SK-N-SH (cell line): Measurements from ENCODE around the gene COL23A1. TPM values are rescaled to one million over a fixed set of nuclear protein-coding genes. Genes with fewer than 3 reads are reported as not detected.

Experiments used
- CTCF ChIA-PET: fragments of 300-600, 350-600 bp; formaldehyde crosslinking; extraction: SDS; loops from one replicate; lab custom pipeline; 2021; lab: Yijun Ruan, JAX
- POLR2A ChIA-PET: fragments of 350-600 bp; sonication (Branson Sonifier 250); formaldehyde crosslinking; extraction: SDS; loops from one replicate; lab custom pipeline; 2020; ENCODE audit warnings: antibody characterized with exemption, inconsistent platforms; lab: Yijun Ruan, JAX
- DNase-seq: peaks from one replicate; pipeline ENCODE4 v3.0.0; 2012
- H2AFZ ChIP-seq: fragments of 200-600 bp; sonication (generic); 2 replicates; pipeline ENCODE4 v1.8.1; 2016; ENCODE audit warnings: antibody characterized with exemption, mild to moderate bottlenecking, low read depth
- H3F3A ChIP-seq: fragments of 200-600 bp; sonication (generic); replicated peaks from 2 replicates; pipeline ENCODE3; 2016; ENCODE audit warnings: antibody characterized with exemption, mild to moderate bottlenecking; ENCODE audit not compliant: insufficient read depth
- H3K27ac ChIP-seq, 2 experiments: fragments of 200-500 bp in 1 of 2; fragments of 200-600 bp in 1 of 2; sonication (Bioruptor generic) in 1 of 2; sonication (generic), shearing (Covaris generic) in 1 of 2; 2 replicates each; pipeline versions ENCODE4 v1.5.1 to v1.6.1; 2014 to 2016; ENCODE audit warnings: low read depth in 2 of 2, inconsistent platforms in 1 of 2, low read length in 1 of 2, mild to moderate bottlenecking in 1 of 2, mixed read lengths in 1 of 2
- H3K27me3 ChIP-seq: fragments of 200-600 bp; sonication (generic), shearing (Covaris generic); 2 replicates; pipeline ENCODE4 v1.6.1; 2016; ENCODE audit warnings: mixed run types; ENCODE audit not compliant: insufficient read depth
- H3K36me3 ChIP-seq, 2 experiments: fragments of 200-500 bp in 1 of 2; fragments of 200-600 bp in 1 of 2; sonication (Bioruptor generic) in 1 of 2; sonication (generic) in 1 of 2; replicated peaks in 1 of 2; 2 replicates each; pipeline versions ENCODE3 to v1.5.1; 2014 to 2016; ENCODE audit warnings: low read length in 1 of 2, mild to moderate bottlenecking in 1 of 2; ENCODE audit not compliant: insufficient read depth in 2 of 2, control insufficient read depth in 1 of 2
- H3K4me1 ChIP-seq, 2 experiments: fragments of 200-500 bp in 1 of 2; fragments of 200-600 bp in 1 of 2; sonication (Bioruptor generic) in 1 of 2; sonication (generic), shearing (Covaris generic) in 1 of 2; 2 replicates each; pipeline versions ENCODE4 v1.5.1 to v1.6.1; 2014 to 2016; ENCODE audit warnings: low read depth in 1 of 2, low read length in 1 of 2, mixed run types in 1 of 2; ENCODE audit not compliant: insufficient read depth in 2 of 2, control insufficient read depth in 1 of 2
- H3K4me2 ChIP-seq: fragments of 200-600 bp; sonication (generic), shearing (Covaris generic); 2 replicates; pipeline ENCODE4 v1.6.1; 2017; ENCODE audit warnings: mixed run types
- H3K4me3 ChIP-seq, 2 experiments: fragments of 200-500 bp in 1 of 2; fragments of 200-600 bp in 1 of 2; sonication (Bioruptor generic) in 1 of 2; sonication (generic), shearing (Covaris generic) in 1 of 2; 2 replicates each; pipeline versions ENCODE4 v1.5.1 to v1.8.1; 2014 to 2016; ENCODE audit warnings: low read depth in 2 of 2, inconsistent platforms in 1 of 2, low read length in 1 of 2, mild to moderate bottlenecking in 1 of 2, mixed read lengths in 1 of 2, moderate library complexity in 1 of 2
- H3K79me2 ChIP-seq: fragments of 200-600 bp; sonication (generic); 2 replicates; pipeline ENCODE4 v1.8.1; 2017; ENCODE audit warnings: mild to moderate bottlenecking; ENCODE audit not compliant: insufficient read depth
- H3K9ac ChIP-seq: fragments of 200-600 bp; sonication (generic); 2 replicates; pipeline ENCODE4 v1.6.1; 2017; ENCODE audit warnings: mixed run types
- H3K9me2 ChIP-seq: fragments of 200-600 bp; sonication (generic); 2 replicates; pipeline ENCODE4 v1.6.1; 2017; ENCODE audit warnings: mixed run types
- H3K9me3 ChIP-seq: fragments of 200-600 bp; sonication (generic); 2 replicates; pipeline ENCODE4 v1.6.1; 2017; ENCODE audit warnings: mixed run types, mild to moderate bottlenecking, moderate library complexity
- H4K20me1 ChIP-seq: fragments of 200-600 bp; sonication (generic); 2 replicates; pipeline ENCODE4 v1.6.1; 2017; ENCODE audit warnings: mild to moderate bottlenecking, mixed run types; ENCODE audit not compliant: insufficient read depth
- ELF1 ChIP-seq: IDR thresholded peaks from 2 replicates; pipeline ENCODE4 v1.4.0; 2012
- EZH2phosphoT487 ChIP-seq: fragments of 200-600 bp; sonication (generic); IDR thresholded peaks from 2 replicates; pipeline ENCODE4 v1.6.1; 2017; ENCODE audit warnings: low read depth, mixed run types, mild to moderate bottlenecking, antibody characterized with exemption, moderate library complexity, borderline replicate concordance
- FOSL2 ChIP-seq: IDR thresholded peaks from 2 replicates; pipeline ENCODE4 v1.4.0; 2012; ENCODE audit warnings: low read depth, mild to moderate bottlenecking, moderate library complexity, borderline replicate concordance
- FOXJ3 ChIP-seq: sonication (generic); formaldehyde crosslinking; IDR thresholded peaks from 2 replicates; pipeline ENCODE4 v1.5.1; 2020; ENCODE audit warnings: mild to moderate bottlenecking, missing genetic modification reagents
- GABPA ChIP-seq: IDR thresholded peaks from 2 replicates; pipeline ENCODE4 v1.4.0; 2012; ENCODE audit warnings: low read depth, mild to moderate bottlenecking
- JUND ChIP-seq: IDR thresholded peaks from 2 replicates; pipeline ENCODE4 v1.4.0; 2012
- MXI1 ChIP-seq: IDR thresholded peaks from 2 replicates; pipeline ENCODE4 v1.6.1; 2012; ENCODE audit warnings: mild to moderate bottlenecking, low read depth, low read length, improper control_type of control experiment
- NRF1 ChIP-seq: IDR thresholded peaks from 2 replicates; pipeline ENCODE4 v1.6.1; 2012; ENCODE audit warnings: low read depth, mild to moderate bottlenecking, low read length
- POLR2AphosphoS5 ChIP-seq: IDR thresholded peaks from 2 replicates; pipeline ENCODE4 v1.6.1; 2012; ENCODE audit warnings: low read depth, low read length
- RAD21 ChIP-seq: IDR thresholded peaks from 2 replicates; pipeline ENCODE4 v1.6.1; 2012; ENCODE audit warnings: mild to moderate bottlenecking, low read length
- RCOR1 ChIP-seq: fragments of 150-350 bp; IDR thresholded peaks from 2 replicates; pipeline ENCODE4 v1.6.1; 2017; ENCODE audit warnings: antibody characterized with exemption, low read length
- SMC3 ChIP-seq: IDR thresholded peaks from 2 replicates; pipeline ENCODE4 v1.6.1; 2012; ENCODE audit warnings: low read depth, low read length, improper control_type of control experiment
- TEAD4 ChIP-seq: IDR thresholded peaks from 2 replicates; pipeline ENCODE4 v1.4.0; 2012; ENCODE audit warnings: mild to moderate bottlenecking, borderline replicate concordance; ENCODE audit not compliant: insufficient read depth
- YY1 ChIP-seq: IDR thresholded peaks from 2 replicates; pipeline ENCODE4 v1.4.0; 2012; ENCODE audit warnings: low read depth, mild to moderate bottlenecking
- WGBS: methylation state at CpG from one replicate; pipeline ENCODE4 v1.1.6; 2017; ENCODE audit warnings: low lambda C conversion rate; 5-methylcytosine and 5-hydroxymethylcytosine counted together
- polyA plus RNA-seq, 3 experiments: library from polyadenylated mRNA; depleted of rRNA; stranded (reverse); fragments of >200 nt; gene quantifications; 2 replicates each; pipeline ENCODE4 v1.2.3, GENCODE V29; 2012
- TF ChIP-seq, protein P1 (sequence below): IDR thresholded peaks from 2 replicates; pipeline ENCODE4 v1.4.0; 2012; ENCODE audit warnings: low read depth, borderline replicate concordance
- TF ChIP-seq, protein P2 (sequence below): IDR thresholded peaks from 2 replicates; pipeline ENCODE4; 2012
- TF ChIP-seq, protein P3 (sequence below): fragments of 150-350 bp; IDR thresholded peaks from 2 replicates; pipeline ENCODE4 v1.6.1; 2016; ENCODE audit warnings: mild to moderate bottlenecking, low read depth, low read length
- TF ChIP-seq, protein P4 (sequence below): fragments of 200-600 bp; sonication (generic); IDR thresholded peaks from 2 replicates; pipeline ENCODE4 v1.6.1; 2017; ENCODE audit warnings: antibody characterized with exemption, mild to moderate bottlenecking, moderate library complexity
- TF ChIP-seq, protein P5 (sequence below): fragments of 150-350 bp; IDR thresholded peaks from 2 replicates; pipeline ENCODE4 v1.6.1; 2017; ENCODE audit warnings: antibody characterized with exemption, low read length, low read depth, borderline replicate concordance

COL23A1 gene
- polyA plus RNA-seq, 1 of the 3 experiments (the other 2 are of a cell fraction) = 0.10 TPM

DNA sequence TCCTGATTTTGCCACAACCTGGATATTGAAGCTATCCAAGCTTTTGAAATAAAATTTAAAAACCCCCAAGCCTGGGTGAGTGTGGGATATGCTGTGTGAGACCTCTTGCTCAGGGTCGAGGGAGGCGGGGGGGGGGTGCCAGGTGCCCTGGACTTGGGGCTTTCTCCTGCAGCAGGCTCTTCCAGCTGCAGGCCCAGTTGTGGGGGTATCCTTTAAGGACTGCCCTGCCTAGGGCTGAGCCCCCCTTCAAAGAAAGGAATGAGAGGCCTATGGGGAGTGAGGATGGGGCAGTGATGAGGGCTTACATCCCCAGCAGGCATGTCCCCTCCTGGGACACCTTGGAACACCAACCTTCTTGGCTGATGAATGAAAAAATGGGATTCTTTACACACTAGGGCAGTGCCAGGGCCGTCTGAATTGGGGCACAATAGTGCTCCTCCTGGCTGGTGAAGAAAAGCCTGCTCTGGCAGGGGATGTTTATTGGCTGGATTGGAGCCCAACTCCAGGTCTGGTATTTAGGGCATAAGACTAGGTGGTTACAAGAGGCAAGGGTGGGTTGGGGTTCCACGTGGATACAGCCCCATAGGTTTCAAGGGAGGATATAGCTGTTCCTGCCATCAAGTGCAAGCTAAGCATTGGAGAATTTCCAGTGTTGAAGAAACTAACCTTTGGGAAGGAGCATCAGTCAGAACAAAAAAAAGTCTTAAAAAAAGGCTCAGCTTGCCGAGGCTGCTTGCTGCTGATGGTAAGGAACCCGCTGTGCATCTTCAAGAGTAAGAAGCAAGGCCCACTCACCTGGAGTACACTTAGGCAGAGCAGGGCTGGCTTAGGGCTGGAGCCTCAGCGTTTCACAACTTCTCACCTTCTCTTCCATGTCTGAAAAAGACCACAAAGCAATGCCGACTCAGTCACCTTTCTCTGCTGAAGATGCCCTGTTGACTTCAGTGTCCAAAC is 378.8 kb downstream of the COL23A1 start:
- CTCF ChIA-PET = interaction anchor here (0.6 to 1.3 kb wide), 3 partner anchors 10 to 326 kb away, joined by 3 read pairs; no protein-coding TSS in a partner anchor
- no peak overlapping the region for H3K4me2 ChIP-seq
- POLR2A ChIA-PET = interaction anchor here (1.3 to 2.1 kb wide), 2 partner anchors 7 to 57 kb away, joined by 3 to 9 read pairs; partner anchors contain the start of genes HNRNPAB and NHP2
- H3K9ac ChIP-seq = no peak overlapping the region
- no peaks in the 10 kb centered on the region for H3K27me3 ChIP-seq
- H2AFZ ChIP-seq = no peak overlapping the region
- peaks cover 63% of the 10 kb centered on the region for H3K79me2 ChIP-seq
- H3K36me3 ChIP-seq = peaks cover 49 to 96% of the 10 kb centered on the region in 2 experiments
- 76% methylated on average over 8 of the region's 8 CpGs for WGBS
- peaks cover 74% of the 10 kb centered on the region for H4K20me1 ChIP-seq
- H3K4me1 ChIP-seq = peaks cover 10 to 27% of the 10 kb centered on the region in 2 experiments
- peaks cover 7% of the 10 kb centered on the region for H3F3A ChIP-seq
- no peak for DNase-seq
- H3K9me2 ChIP-seq = no peaks in the 10 kb centered on the region
- no peak overlapping the region for H3K27ac ChIP-seq
- TF ChIP-seq, protein P1, sequence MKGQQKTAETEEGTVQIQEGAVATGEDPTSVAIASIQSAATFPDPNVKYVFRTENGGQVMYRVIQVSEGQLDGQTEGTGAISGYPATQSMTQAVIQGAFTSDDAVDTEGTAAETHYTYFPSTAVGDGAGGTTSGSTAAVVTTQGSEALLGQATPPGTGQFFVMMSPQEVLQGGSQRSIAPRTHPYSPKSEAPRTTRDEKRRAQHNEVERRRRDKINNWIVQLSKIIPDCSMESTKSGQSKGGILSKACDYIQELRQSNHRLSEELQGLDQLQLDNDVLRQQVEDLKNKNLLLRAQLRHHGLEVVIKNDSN = no peak
- TF ChIP-seq SMC3 = no peak
- no peak for TF ChIP-seq EZH2phosphoT487
- TF ChIP-seq, protein P2, sequence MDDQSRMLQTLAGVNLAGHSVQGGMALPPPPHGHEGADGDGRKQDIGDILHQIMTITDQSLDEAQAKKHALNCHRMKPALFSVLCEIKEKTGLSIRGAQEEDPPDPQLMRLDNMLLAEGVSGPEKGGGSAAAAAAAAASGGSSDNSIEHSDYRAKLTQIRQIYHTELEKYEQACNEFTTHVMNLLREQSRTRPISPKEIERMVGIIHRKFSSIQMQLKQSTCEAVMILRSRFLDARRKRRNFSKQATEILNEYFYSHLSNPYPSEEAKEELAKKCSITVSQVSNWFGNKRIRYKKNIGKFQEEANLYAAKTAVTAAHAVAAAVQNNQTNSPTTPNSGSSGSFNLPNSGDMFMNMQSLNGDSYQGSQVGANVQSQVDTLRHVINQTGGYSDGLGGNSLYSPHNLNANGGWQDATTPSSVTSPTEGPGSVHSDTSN = 0 out of 2 replicates have a peak, but pooled peaks have one; percentile 4
- no peak overlapping the region for H3K4me3 ChIP-seq
- no peaks in the 10 kb centered on the region for H3K9me3 ChIP-seq

DNA sequence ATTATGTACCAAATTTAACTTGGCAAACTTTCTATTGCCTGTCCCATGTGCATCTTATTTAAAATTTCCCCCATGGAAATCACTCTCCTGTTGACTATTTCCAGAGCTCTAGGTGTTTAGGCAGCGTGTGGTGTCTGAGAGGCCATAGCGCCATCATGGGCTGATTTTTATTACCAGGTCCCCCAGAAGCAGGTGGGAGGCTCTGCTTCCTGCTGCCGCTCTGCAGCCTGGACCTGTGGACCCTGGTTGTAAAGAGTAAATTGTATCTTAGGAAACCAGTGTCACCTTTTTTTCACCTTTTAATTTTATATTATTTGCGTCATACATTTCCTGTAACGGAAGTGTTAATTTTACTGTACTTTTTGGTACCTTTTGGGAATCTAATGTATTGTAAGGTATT is 379.5 kb downstream of the COL23A1 start:
- H3K27me3 ChIP-seq = no peaks in the 10 kb centered on the region
- peaks cover 70% of the 10 kb centered on the region for H3K79me2 ChIP-seq
- POLR2A ChIA-PET = no interaction called here
- H3K9me2 ChIP-seq = no peaks in the 10 kb centered on the region
- no peak for DNase-seq
- WGBS = 96% methylated on average over 5 of the region's 5 CpGs
- H3F3A ChIP-seq = peaks cover 7% of the 10 kb centered on the region
- no peak for TF ChIP-seq JUND
- no peak for TF ChIP-seq YY1
- no peak for TF ChIP-seq TEAD4
- no peak for TF ChIP-seq GABPA
- no peak for TF ChIP-seq NRF1
- TF ChIP-seq FOSL2 = no peak
- no peak for TF ChIP-seq MXI1
- TF ChIP-seq POLR2AphosphoS5 = no peak
- TF ChIP-seq RCOR1 = no peak
- no peak for TF ChIP-seq ELF1
- TF ChIP-seq, protein P3, sequence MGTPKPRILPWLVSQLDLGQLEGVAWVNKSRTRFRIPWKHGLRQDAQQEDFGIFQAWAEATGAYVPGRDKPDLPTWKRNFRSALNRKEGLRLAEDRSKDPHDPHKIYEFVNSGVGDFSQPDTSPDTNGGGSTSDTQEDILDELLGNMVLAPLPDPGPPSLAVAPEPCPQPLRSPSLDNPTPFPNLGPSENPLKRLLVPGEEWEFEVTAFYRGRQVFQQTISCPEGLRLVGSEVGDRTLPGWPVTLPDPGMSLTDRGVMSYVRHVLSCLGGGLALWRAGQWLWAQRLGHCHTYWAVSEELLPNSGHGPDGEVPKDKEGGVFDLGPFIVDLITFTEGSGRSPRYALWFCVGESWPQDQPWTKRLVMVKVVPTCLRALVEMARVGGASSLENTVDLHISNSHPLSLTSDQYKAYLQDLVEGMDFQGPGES = no peak
- no peak for TF ChIP-seq EZH2phosphoT487
- TF ChIP-seq, protein P4, sequence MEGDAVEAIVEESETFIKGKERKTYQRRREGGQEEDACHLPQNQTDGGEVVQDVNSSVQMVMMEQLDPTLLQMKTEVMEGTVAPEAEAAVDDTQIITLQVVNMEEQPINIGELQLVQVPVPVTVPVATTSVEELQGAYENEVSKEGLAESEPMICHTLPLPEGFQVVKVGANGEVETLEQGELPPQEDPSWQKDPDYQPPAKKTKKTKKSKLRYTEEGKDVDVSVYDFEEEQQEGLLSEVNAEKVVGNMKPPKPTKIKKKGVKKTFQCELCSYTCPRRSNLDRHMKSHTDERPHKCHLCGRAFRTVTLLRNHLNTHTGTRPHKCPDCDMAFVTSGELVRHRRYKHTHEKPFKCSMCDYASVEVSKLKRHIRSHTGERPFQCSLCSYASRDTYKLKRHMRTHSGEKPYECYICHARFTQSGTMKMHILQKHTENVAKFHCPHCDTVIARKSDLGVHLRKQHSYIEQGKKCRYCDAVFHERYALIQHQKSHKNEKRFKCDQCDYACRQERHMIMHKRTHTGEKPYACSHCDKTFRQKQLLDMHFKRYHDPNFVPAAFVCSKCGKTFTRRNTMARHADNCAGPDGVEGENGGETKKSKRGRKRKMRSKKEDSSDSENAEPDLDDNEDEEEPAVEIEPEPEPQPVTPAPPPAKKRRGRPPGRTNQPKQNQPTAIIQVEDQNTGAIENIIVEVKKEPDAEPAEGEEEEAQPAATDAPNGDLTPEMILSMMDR = no peak
- no peak for TF ChIP-seq RAD21
- TF ChIP-seq, protein P1 = no peak
- no peak for TF ChIP-seq SMC3
- no peak for TF ChIP-seq FOXJ3 (CRISPR knock-in tag)
- TF ChIP-seq, protein P5, sequence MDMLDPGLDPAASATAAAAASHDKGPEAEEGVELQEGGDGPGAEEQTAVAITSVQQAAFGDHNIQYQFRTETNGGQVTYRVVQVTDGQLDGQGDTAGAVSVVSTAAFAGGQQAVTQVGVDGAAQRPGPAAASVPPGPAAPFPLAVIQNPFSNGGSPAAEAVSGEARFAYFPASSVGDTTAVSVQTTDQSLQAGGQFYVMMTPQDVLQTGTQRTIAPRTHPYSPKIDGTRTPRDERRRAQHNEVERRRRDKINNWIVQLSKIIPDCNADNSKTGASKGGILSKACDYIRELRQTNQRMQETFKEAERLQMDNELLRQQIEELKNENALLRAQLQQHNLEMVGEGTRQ = no peak
- no peaks in the 10 kb centered on the region for H3K9me3 ChIP-seq
- no peak overlapping the region for H3K4me2 ChIP-seq
- H3K4me1 ChIP-seq = peaks cover 14 to 33% of the 10 kb centered on the region in 2 experiments
- peaks cover 81% of the 10 kb centered on the region for H4K20me1 ChIP-seq
- no peak overlapping the region for H3K4me3 ChIP-seq
- no peak overlapping the region for H3K27ac ChIP-seq
- H3K9ac ChIP-seq = no peak overlapping the region
- H2AFZ ChIP-seq = no peak overlapping the region
- CTCF ChIA-PET = interaction anchor here (1.3 kb wide), 1 partner anchor 13 kb away, joined by 3 read pairs; no protein-coding TSS in a partner anchor
- H3K36me3 ChIP-seq = peaks cover 46 to 96% of the 10 kb centered on the region in 2 experiments
